Fibroblast of skin of scalp (primary cell): Measurements from ENCODE around the gene ATP13A3.

Source experiments
- DNase-seq: peaks from one replicate; pipeline ENCODE4 v3.0.0-alpha.2; 2013

The ATP13A3 gene

DNA sequence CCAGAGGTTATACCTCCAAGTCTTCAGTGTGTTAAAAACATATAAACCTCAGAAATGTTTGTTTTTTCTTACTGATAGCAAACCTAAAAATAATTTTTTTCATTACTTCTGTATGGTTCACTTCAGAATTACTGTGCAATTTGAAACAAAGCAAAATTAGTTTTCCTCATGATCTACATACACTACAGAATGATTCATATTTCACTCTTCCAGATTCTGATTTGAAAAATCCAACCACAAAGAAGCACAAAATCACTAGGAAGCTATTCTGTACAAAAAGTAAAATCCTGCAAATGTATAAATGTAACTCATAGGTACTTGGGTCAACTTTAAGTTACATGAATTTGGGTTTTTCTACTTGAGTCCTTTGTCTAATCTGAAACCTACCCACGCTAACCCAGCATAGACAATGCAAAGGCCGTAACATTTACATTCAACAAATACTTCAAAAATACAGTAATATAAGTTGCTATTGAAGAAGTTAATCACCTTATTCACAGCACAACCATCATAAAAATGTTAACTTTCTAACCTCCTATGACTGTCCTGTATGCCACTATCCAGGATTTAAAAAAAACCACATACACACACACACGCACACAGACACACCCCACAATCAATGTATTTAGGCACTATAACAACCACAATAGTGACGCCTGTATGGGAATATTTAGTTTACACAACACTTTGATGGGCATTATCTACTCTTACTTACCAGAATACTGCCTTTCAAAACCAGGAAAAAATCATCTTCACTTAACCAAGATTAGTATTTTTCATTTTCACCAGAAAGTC is 11.5 kb downstream of the ATP13A3 start:
- no peak for DNase-seq

GRCh38 chr3:194474675-194475074 is 12.1 kb downstream of the ATP13A3 start:
- DNase-seq, result no peak

DNA sequence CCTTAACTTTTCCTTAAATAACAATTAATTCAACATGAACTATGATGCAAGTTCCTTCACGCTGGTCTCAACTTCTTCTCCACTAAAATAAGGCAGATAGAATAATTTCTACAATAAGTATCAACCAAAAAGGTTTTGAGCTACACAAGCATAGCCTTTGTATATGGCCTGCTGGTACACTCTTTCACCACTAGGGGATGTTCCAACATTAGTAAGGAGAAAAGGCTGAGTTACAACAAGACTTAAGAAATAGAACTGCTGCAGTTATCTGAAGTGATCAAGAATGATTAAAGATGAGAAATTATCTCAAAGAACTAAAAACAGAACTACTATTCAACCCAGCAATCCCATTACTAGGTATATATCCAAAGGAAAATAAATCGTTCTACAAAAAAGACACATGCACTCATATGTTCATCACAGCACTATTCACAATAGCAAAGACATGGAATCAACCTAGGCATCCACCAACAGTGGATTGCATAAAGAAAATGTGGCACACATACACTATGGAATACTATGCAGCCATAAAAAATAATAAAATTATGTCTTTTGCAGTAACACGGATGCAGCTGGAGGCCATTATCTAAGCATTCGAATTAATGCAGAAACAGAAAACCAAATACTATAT is 14.4 kb downstream of the ATP13A3 start:
- peak; percentile 76 for DNase-seq

GRCh38 chr3:194471863-194472262 is 14.9 kb downstream of the ATP13A3 start:
- DNase-seq, result no peak

GRCh38 chr3:194470615-194471014 is 16.2 kb downstream of the ATP13A3 start:
- no peak for DNase-seq

DNA sequence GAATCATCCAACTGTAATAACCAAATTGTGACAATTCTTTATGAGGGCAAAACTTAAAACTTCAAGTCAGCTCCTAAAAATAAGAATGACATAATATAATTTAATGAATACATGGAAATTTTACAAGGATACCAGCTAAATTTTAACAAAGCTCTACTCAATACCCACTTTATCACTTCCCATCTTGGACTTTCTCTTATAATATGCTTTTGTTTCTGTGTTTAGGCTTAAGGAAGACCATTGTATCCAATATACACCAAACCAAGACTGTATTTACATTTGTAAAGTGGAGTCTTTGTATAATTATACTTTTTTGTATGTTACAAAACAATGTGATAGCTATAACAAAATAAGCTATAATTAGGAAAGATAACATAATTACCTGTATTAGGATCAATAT is 16.8 kb downstream of the ATP13A3 start:
- no peak for DNase-seq

GRCh38 chr3:194468086-194468485 is 18.7 kb downstream of the ATP13A3 start:
- DNase-seq, result peak; percentile 58

GRCh38 chr3:194466761-194467356 is 19.9 kb downstream of the ATP13A3 start:
- no peak for DNase-seq

GRCh38 chr3:194465920-194466570 is 20.8 kb downstream of the ATP13A3 start:
- no peak for DNase-seq

- no peak for DNase-seq
Observed at GRCh38 chr3:194465246-194465645, 21.6 kb downstream of the ATP13A3 start.

- no peak for DNase-seq
Observed at GRCh38 chr3:194464692-194465091, 22.1 kb downstream of the ATP13A3 start.

DNA sequence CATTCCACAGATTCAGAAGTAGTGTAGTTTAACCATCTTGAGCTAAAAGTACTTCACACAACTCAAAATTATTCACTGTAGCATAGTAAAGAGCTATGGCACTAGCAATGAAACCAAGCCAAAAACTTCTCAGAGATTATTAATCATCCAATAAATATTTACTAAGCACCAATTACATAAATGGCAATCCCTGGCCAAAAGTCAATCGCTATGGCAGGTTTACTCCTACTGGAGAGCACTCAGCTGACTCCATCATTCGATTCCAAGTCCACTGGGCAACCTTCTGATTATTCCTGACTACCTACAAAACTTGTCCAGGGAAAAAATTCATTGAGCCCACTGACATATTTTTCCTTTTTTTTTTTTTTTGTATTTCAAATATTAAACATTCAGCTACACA is 23.9 kb downstream of the ATP13A3 start:
- no peak for DNase-seq

DNA sequence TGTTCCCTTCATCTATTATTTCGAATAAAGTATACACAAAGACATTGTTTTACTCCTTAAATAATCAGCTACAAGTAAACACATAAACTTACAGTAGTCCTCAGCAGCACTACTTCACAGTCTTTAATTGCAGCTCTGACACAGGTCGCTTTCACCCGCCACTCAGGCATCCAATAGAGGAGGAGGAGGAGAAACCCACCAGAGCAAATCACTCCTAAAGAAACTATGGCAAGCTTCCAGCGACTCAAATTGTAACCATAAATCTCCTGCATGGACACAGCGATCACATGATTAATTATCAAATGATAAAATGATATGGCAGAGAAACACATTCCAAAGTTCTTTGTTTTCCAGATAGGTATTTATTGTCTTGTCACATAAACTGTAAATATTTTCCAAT is 26.2 kb downstream of the ATP13A3 start:
- no peak for DNase-seq

DNA sequence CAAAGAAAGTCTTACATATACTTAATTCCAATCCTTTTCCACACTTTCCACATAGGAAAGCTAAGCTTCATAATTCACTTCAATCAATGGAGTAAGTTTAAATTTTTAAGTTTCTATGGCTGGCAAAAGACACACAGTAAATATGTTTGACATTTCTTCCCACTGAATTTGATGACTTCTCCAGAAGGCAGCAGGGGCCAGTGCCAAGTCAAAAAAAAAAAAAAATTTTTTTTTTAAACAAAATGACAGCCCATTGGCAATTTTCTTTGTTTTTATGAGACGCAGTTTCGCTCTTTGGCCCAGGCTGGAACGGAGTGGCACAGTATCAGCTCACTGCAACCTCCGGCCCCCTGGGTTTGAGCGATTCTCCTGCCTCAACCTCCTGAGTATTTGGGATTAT is 28.7 kb downstream of the ATP13A3 start:
- no peak for DNase-seq

- no peak for DNase-seq
Observed at GRCh38 chr3:194455481-194455880, 31.3 kb downstream of the ATP13A3 start.

- DNase-seq, result no peak
Observed at GRCh38 chr3:194450341-194450740, 36.5 kb downstream of the ATP13A3 start.

- no peak for DNase-seq
Observed at GRCh38 chr3:194449913-194450312, 36.9 kb downstream of the ATP13A3 start.

DNA sequence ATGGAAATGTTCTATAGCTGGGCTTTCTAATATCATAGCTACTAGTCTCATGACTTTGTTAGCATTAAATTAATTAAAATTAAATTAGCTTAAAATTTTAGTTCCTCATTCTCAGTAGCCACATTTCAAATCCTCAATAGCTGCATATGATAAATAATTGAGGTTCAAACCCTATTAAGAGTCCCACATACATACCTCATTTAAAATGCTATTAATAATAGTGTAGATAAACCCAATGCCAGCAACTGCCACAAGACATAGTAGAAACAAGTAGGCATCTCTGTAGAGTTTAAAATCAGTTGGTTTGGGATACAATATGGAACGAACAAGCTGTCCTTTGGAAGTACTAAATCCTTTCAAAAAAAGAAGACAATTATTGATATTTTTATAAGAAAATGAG is 39.1 kb downstream of the ATP13A3 start:
- DNase-seq, result no peak

DNA sequence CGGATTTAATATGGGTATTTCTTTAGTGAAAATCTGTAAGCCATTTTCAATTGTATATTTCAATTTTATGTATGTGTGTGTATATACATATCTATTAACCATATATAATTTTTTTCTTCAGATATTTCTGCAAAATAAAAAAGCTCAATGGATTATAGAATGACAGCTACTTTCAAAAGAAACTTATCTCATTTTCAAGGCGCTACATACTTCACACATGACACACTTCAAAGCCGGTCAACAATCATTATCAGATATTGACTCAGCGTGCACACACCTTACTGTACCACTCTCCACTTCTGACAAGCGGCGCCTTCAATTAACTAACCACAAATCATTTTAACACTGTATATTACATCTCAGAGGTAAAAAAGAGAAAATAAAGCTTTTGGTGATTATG is 39.6 kb downstream of the ATP13A3 start:
- no peak for DNase-seq

DNA sequence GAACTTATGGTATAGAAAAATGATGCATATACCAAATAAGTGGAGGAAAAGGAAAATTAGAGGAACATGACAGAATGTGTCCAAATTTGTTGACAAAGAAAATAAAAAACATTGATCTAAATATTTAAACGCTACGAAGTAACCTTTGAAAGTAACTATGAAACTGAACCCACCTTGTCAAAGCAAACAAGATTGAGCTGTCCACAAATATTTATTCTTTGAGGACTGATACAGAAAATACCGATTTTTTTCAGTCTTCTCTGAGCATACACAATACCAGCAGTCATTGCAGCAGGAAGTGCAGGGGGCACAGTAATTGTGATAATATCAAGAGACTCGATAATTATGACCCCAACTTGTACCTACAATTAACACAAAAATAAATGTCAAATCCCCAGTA is 40.0 kb downstream of the ATP13A3 start:
- DNase-seq, result no peak

GRCh38 chr3:194446172-194446571 is 40.6 kb downstream of the ATP13A3 start:
- no peak for DNase-seq

DNA sequence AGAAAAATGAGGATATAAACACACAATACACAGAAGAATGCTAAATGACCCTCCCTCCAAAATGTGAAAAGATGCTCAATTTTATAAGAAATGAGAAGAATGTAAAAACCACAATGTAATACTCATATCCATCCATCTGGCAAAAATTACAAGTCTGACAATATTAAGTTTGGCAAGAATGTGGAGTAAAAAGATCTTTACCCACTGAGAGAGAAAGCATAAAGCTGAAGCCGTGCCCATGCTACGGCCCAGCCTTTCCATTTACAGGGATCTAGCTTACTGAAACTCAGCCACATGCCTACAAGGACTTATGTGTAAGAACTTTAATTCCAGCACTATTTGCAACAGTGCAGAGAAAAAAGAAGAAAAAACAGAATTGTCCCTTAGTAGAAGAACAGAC is 42.9 kb downstream of the ATP13A3 start:
- peak; percentile 76 for DNase-seq

- DNase-seq, result no peak
Observed at GRCh38 chr3:194440756-194441155, 46.0 kb downstream of the ATP13A3 start.
